IPS-20b (cell line): ENCODE measurements around the gene PLEKHM3.

Source experiments
- H3K27ac ChIP-seq: one replicate; pipeline ENCODE4 v1.5.1; 2013; ENCODE audit warnings: low read length
- H3K27me3 ChIP-seq: 2 replicates; pipeline ENCODE4 v1.6.1; 2013; ENCODE audit warnings: mild to moderate bottlenecking, low read length, inconsistent platforms; ENCODE audit not compliant: insufficient read depth
- H3K36me3 ChIP-seq: 2 replicates; pipeline ENCODE4 v1.6.1; 2013; ENCODE audit warnings: low read depth, mild to moderate bottlenecking, inconsistent platforms, low read length, moderate library complexity; ENCODE audit not compliant: insufficient read depth
- H3K4me1 ChIP-seq: 2 replicates; pipeline ENCODE4 v1.6.1; 2013; ENCODE audit warnings: mild to moderate bottlenecking, control low read depth, inconsistent platforms, low read length, moderate library complexity; ENCODE audit not compliant: insufficient read depth
- H3K4me3 ChIP-seq: 2 replicates; pipeline ENCODE4 v1.5.1; 2013; ENCODE audit warnings: mild to moderate bottlenecking, low read length, inconsistent platforms
- H3K9ac ChIP-seq: 2 replicates; pipeline ENCODE4 v1.6.1; 2013; ENCODE audit warnings: low read depth, mild to moderate bottlenecking, inconsistent platforms, low read length, moderate library complexity
- H3K9me3 ChIP-seq: 2 replicates; pipeline ENCODE4 v1.6.1; 2013; ENCODE audit warnings: mild to moderate bottlenecking, low read depth, low read length, inconsistent platforms; ENCODE audit not compliant: insufficient read depth

PLEKHM3 gene

GRCh38 chr2:207840101-207840500, 185.2 kb downstream of the PLEKHM3 start:
- Histone ChIP-seq H3K9ac (no peak overlapping the region), H3K27me3 (no peaks in the 10 kb centered on the region), H3K9me3 (no peaks in the 10 kb centered on the region), H3K36me3 (no peaks in the 10 kb centered on the region), H3K4me3 (no peak overlapping the region), H3K4me1 (peaks cover 26% of the 10 kb centered on the region), H3K27ac (no peak overlapping the region)

- Histone ChIP-seq H3K9me3 (no peaks in the 10 kb centered on the region), H3K27me3 (no peaks in the 10 kb centered on the region), H3K4me3 (no peak overlapping the region), H3K36me3 (no peaks in the 10 kb centered on the region), H3K4me1 (peaks cover 26% of the 10 kb centered on the region), H3K9ac (no peak overlapping the region), H3K27ac (no peak overlapping the region)
Observed at GRCh38 chr2:207839575-207839974, 185.8 kb downstream of the PLEKHM3 start.

GRCh38 chr2:207839028-207839427, 186.3 kb downstream of the PLEKHM3 start:
- Histone ChIP-seq H3K4me1 (peaks cover 26% of the 10 kb centered on the region), H3K27ac (no peak overlapping the region), H3K27me3 (no peaks in the 10 kb centered on the region), H3K9ac (peak overlapping the region; percentile 16; the same call in 1 of the 2 replicates), H3K36me3 (no peaks in the 10 kb centered on the region), H3K9me3 (no peaks in the 10 kb centered on the region), H3K4me3 (no peak overlapping the region)

- H3K36me3 ChIP-seq, result no peaks in the 10 kb centered on the region
- peaks cover 26% of the 10 kb centered on the region for H3K4me1 ChIP-seq
- no peaks in the 10 kb centered on the region for H3K27me3 ChIP-seq
- H3K27ac ChIP-seq, result no peak overlapping the region
- no peak overlapping the region for H3K9ac ChIP-seq
- H3K4me3 ChIP-seq, result no peak overlapping the region
- H3K9me3 ChIP-seq, result no peaks in the 10 kb centered on the region
Observed at GRCh38 chr2:207836521-207837133, 188.7 kb downstream of the PLEKHM3 start.

- H3K4me3 ChIP-seq, result no peak overlapping the region
- H3K27me3 ChIP-seq, result no peaks in the 10 kb centered on the region
- H3K27ac ChIP-seq, result no peak overlapping the region
- H3K9me3 ChIP-seq, result no peaks in the 10 kb centered on the region
- H3K36me3 ChIP-seq, result no peaks in the 10 kb centered on the region
- H3K9ac ChIP-seq, result no peak overlapping the region
- peaks cover 26% of the 10 kb centered on the region for H3K4me1 ChIP-seq
Observed at GRCh38 chr2:207835805-207836204, 189.5 kb downstream of the PLEKHM3 start.

GRCh38 chr2:207833251-207833751, 192.0 kb downstream of the PLEKHM3 start:
- Histone ChIP-seq H3K4me1 (peaks cover 18% of the 10 kb centered on the region), H3K9ac (no peak overlapping the region), H3K4me3 (no peak overlapping the region), H3K36me3 (no peaks in the 10 kb centered on the region), H3K27ac (no peak overlapping the region), H3K9me3 (no peaks in the 10 kb centered on the region), H3K27me3 (no peaks in the 10 kb centered on the region)

- H3K9ac ChIP-seq, result no peak overlapping the region
- H3K4me3 ChIP-seq, result no peak overlapping the region
- no peaks in the 10 kb centered on the region for H3K27me3 ChIP-seq
- H3K9me3 ChIP-seq, result no peaks in the 10 kb centered on the region
- no peaks in the 10 kb centered on the region for H3K36me3 ChIP-seq
- peaks cover 12% of the 10 kb centered on the region for H3K4me1 ChIP-seq
- no peak overlapping the region for H3K27ac ChIP-seq
Observed at GRCh38 chr2:207831584-207832248, 193.6 kb downstream of the PLEKHM3 start.

GRCh38 chr2:207830778-207831438, 194.4 kb downstream of the PLEKHM3 start:
- Histone ChIP-seq H3K27me3 (no peaks in the 10 kb centered on the region), H3K9me3 (no peaks in the 10 kb centered on the region), H3K27ac (no peak overlapping the region), H3K4me1 (peaks cover 5% of the 10 kb centered on the region), H3K4me3 (no peak overlapping the region), H3K36me3 (no peaks in the 10 kb centered on the region), H3K9ac (no peak overlapping the region)

- Histone ChIP-seq H3K36me3 (no peaks in the 10 kb centered on the region), H3K4me1 (peaks cover 3% of the 10 kb centered on the region; the same call in 1 of the 2 replicates), H3K9me3 (no peaks in the 10 kb centered on the region), H3K4me3 (no peak overlapping the region), H3K27ac (no peak overlapping the region), H3K27me3 (no peaks in the 10 kb centered on the region), H3K9ac (no peak overlapping the region)
Observed at GRCh38 chr2:207828361-207829057, 196.8 kb downstream of the PLEKHM3 start.

GRCh38 chr2:207825978-207826377, 199.3 kb downstream of the PLEKHM3 start:
- Histone ChIP-seq H3K36me3 (no peaks in the 10 kb centered on the region), H3K27me3 (no peaks in the 10 kb centered on the region), H3K4me3 (no peak overlapping the region), H3K4me1 (peaks cover 3% of the 10 kb centered on the region; the same call in 1 of the 2 replicates), H3K9me3 (no peaks in the 10 kb centered on the region), H3K27ac (no peak overlapping the region), H3K9ac (no peak overlapping the region)

GRCh38 chr2:207825045-207825954, 200.0 kb downstream of the PLEKHM3 start:
- no peak overlapping the region for H3K4me3 ChIP-seq
- no peaks in the 10 kb centered on the region for H3K27me3 ChIP-seq
- no peaks in the 10 kb centered on the region for H3K9me3 ChIP-seq
- H3K27ac ChIP-seq, result no peak overlapping the region
- H3K9ac ChIP-seq, result no peak overlapping the region
- H3K36me3 ChIP-seq, result no peaks in the 10 kb centered on the region
- H3K4me1 ChIP-seq, result peaks cover 3% of the 10 kb centered on the region; the same call in 1 of the 2 replicates
